Testis (tissue), 2 donors: Measurements from ENCODE around the gene LPP.

Experiments
- POLR2A ChIP-seq: fragments of 450-650 bp; IDR thresholded peaks from one replicate; pipeline ENCODE4 v1.6.1; 2017; ENCODE audit warnings: antibody characterized with exemption, mild to moderate bottlenecking, moderate library complexity
- TF ChIP-seq, protein P1 (sequence below), 3 experiments: fragments of 450-650 bp in 2 of 3; fragments of 200-600 bp in 1 of 3; sonication (generic) in 1 of 3; IDR thresholded peaks; one replicate each; pipeline ENCODE4 v1.5.1; 2016 to 2019; ENCODE audit warnings: antibody characterized with exemption in 3 of 3, mild to moderate bottlenecking in 2 of 3, moderate library complexity in 1 of 3

DNA sequence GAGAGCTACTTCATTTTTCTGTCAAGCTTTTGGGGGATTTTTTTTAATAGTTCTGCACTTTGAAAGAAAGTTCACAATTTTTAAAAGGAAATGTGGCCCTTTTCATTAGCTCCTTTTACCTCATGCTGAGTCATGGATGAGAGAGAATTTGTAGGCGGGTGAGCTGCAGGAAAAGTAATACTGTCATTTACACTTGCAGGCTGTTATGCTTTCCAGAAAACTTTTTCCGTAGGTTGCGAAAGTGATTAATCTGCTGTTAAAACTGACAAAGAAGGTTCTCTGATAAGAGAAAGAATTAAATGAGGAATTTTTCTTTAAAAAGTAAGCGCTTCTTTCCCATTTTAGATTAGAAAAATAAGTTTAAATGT lies 430.2 kb downstream of the LPP start:
- TF ChIP-seq, protein P1, sequence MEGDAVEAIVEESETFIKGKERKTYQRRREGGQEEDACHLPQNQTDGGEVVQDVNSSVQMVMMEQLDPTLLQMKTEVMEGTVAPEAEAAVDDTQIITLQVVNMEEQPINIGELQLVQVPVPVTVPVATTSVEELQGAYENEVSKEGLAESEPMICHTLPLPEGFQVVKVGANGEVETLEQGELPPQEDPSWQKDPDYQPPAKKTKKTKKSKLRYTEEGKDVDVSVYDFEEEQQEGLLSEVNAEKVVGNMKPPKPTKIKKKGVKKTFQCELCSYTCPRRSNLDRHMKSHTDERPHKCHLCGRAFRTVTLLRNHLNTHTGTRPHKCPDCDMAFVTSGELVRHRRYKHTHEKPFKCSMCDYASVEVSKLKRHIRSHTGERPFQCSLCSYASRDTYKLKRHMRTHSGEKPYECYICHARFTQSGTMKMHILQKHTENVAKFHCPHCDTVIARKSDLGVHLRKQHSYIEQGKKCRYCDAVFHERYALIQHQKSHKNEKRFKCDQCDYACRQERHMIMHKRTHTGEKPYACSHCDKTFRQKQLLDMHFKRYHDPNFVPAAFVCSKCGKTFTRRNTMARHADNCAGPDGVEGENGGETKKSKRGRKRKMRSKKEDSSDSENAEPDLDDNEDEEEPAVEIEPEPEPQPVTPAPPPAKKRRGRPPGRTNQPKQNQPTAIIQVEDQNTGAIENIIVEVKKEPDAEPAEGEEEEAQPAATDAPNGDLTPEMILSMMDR (IDR thresholded peaks at IDR 0.05) = no peak
- TF ChIP-seq POLR2A = no peak
